SH-SY5Y (cell line): ENCODE data around the gene ADGB.

Source experiments
- GATA2 ChIP-seq: IDR thresholded peaks from 2 replicates; pipeline ENCODE4 v1.6.1; 2011; ENCODE audit warnings: mild to moderate bottlenecking, low read depth, low read length
- GATA3 ChIP-seq: IDR thresholded peaks from 2 replicates; pipeline ENCODE4 v1.6.1; 2011; ENCODE audit warnings: low read depth, mild to moderate bottlenecking, low read length, moderate library complexity

The ADGB gene

DNA sequence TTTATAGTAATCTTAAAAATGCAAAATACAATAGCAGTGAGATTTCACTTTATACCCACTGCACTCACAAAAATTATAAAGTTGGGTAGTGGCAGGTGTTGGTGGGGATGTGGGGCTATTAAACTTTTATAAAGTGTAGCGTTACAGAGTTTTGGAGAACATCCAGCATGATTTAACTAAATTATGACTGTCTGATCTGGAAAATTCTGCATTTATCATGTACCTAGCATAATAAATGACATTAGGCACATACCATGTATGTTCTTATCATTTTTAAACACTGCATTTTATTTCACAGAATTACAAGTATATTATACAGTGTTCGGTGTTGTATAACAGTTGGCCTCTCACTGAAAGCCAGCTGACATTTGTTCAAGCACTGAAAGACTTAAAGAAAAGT is 169.9 kb downstream of the ADGB start:
- TF ChIP-seq GATA3 (no peak), GATA2 (no peak)

DNA sequence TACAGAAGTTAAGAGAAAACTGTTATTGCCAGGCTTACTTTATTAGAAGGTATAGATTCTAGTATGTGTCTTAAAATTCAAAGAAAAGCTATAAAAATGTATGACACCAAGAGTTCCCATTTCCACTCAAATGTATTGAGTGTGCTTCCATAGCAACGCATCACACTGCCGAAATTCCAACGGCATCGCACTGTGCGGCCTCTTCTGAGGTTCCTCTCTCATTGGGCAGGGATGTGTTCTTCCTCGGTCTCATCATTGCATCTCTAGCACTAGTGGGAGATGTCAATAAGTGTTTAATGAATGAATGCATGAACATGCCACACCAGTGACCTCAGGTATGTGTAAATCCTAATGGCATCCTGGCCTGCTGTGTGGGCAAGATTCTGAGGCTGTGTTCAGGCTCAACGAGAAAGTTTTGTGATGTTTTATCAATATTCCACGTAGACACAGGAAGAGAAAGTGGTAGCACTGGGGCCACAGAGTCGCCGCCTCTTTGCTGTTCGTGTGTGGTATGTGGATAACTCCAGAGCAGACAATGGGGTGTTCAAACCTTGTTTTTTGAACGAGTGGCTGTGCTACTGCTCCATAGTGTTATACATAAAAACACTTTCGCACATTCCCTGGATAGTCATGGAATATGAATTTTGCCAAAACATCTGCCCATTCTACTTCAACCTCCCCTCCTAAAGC is 171.6 kb downstream of the ADGB start:
- no peak for TF ChIP-seq GATA3

DNA sequence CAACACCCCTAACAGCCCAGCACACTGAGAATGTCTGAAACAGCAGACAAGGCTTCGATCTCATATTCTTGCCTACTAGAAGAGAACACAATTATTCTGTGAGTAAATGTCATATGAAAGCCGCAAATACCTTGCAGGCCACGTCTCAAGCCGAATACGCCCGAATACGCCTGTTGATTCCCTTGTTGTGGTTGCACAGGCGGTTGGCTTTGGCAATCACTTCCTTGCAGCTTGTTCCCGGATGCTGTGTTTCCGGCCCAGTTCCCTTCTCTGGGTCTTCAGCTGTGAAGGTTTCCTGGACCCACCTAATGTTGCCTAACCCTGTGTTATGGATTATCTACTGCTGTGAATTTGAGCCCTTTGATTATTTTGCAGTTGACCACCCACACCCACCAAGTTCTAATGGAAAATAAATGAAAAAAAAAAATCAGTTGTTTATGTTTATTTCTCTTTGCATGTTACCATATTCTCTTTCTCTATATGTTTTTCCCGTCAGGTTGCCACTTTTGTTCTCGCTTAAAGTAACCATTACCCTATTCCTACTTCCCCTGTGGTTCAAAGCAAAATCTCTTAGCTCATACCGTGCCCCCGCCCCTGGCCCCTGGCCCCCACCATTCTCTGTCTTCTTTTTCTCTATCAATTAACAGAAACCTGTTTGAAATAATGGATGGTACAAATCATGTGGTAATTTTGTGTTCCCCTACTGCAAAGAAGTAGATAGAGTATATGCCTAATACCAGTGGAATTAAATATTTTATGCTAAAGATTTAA is 172.4 kb downstream of the ADGB start:
- TF ChIP-seq GATA2 (no peak), GATA3 (no peak)

DNA sequence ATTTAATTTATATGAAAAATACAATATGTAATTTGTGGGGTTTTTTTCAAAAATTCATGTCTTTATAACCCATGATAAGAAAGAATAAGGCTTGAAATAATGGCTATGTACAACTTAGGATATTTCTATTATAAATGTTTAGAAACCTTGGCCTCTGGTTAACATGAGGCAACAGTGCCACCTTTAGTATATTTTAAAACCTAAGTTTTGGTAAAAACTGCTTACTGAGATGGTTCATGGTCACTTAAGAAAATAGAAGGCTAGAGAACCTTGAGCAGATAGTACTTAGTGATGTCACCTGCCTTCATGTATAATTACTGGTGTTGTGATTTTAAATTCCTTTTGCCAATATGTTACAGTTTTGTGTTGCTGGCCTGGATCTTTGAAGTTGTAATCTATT is 176.4 kb downstream of the ADGB start:
- TF ChIP-seq GATA2, result no peak
- no peak for TF ChIP-seq GATA3

DNA sequence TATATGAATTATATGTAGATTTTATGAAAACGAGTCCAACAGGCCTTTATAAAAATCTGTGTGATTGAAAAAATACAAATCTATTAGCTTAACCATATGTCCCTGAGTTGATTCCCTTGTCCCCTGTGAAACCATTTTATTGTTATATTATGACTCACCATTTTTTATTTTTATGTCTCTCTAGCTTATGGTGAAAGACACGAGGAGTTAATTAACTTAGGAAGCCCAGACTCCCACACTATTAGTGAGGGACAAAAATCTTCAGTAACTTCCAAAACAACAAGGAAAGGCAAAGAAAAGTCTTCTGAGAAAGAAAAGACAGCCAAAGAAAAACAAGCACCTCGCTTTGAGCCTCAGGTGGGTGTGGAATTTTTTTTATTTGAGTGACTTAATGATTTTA is 183.1 kb downstream of the ADGB start:
- no peak for TF ChIP-seq GATA3
- TF ChIP-seq GATA2, result no peak

DNA sequence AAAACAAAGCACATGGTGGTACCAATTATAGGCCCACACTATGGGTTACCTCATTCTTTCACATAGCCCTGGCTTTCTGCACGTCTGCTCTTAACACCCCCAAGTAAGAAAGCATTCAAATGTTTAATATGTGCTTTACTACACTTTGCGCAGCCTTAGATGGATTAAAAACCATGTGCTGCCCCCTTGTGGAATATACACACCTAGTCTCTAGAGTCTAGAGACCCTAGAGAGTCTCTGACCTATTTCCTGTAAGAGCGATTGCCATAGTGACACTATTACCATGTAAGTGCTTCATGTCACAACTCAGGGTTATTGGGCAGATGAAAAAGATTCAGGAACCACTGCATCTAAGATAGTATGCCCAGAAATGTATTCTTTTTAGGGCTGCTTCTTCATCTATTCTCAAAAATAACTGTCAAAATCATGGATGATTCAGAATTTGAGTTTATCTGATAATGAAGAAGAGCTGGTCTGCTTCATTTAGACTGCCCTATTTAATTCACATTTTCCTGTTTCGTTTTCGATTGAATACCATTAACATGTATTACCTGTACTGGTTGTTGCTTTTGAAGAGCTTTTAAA is 186.3 kb downstream of the ADGB start:
- TF ChIP-seq GATA2 (no peak), GATA3 (no peak)

DNA sequence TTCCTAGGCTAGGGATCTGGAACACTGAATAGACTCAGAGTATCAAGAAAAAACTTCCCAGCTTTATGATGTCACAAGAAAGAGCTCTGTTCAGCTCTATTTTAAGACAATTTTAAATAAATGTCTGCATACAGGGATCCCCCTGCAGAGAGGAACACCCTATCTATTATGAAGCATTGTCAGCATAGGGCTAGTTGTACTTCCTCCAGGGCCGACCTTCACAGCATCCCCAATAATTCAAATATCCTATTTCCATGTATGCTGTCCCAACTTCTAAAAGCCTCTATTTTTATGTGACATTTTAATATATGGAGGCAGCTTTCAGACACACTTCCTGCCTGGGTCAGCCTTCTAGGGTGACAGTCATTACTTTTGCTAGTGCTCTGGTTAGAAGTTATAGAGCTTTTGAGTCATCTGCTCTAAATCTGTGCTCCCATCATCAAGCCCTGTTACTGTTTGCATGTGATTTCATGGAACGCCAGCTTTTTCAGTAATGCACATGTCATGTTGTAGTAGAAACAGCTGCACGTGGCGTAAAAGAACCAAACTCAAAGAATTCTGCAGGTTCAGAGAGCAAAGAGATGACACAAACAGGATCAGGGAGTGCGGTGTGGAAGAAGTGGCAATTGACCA is 189.2 kb downstream of the ADGB start:
- TF ChIP-seq GATA3, result no peak
- no peak for TF ChIP-seq GATA2

DNA sequence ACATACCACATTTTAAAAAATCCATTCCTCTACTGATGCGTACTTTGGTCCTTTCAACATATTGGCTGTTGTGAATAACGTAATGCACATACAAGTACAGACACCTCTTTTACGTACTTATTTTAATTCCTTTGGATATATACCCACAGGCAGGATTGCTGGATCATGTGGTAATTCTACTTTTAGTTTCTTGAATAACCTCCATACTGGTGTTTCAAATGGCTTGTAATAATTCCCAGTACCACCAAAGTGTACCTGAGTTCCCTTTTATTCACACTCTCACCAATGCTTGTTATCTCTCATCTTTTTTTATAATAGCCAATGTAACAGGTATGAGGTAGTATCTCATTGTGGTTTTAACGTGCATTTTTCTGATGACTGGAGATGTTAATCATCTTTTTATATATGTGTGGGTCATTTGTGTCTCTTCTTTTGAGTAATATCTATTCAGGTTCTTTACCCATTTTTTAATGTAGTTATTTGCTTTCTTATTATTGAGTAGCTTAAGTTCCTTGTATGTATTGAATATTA is 191.9 kb downstream of the ADGB start:
- no peak for TF ChIP-seq GATA3
- no peak for TF ChIP-seq GATA2

DNA sequence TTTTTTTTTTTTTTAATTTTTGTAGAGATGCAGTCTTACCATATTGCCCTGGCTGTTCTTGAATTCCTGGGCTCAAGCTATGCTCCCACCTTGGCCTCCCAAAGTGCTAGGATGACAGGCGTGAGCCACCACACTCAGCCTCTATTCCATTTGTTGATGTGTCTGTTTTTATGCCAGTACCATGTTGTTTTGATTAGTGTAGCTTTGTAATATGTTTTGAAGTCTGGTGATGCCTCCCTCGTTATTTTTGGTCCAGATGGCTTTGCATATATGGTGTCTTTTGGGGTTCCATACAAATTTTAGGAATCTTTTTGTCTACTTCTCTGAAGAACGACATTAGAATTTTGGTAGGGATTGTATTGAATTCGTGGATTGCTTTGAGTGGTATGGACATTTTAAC is 193.2 kb downstream of the ADGB start:
- TF ChIP-seq GATA2 (no peak), GATA3 (no peak)

DNA sequence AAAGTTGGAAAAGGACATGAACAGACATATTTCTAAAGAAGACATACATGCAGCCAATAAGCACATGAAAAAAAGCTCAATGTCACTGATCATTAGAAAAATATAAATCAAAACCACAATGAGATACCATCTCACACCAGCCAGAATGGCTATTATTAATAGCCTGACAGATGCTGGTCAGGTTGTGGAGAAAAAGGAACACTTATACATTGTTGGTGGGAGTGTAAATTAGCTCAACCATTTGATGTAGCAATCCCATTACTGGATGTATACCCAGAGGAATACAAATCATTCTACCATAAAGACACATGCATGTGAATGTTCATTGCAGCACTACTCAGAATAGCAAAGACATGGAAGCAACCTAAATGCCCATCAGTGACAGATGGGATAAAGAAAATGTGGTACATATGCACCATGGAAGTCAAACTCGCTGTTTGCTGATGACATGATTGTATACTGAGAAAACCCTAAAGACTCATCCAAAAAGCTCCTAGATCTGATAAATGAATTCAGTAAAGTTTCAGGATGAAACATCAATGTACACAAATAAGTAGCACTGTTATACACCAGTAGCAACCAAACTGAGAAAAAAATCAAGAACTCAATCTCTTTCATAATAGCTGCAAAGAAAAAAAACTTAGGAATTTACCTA is 196.8 kb downstream of the ADGB start:
- TF ChIP-seq GATA3, result no peak
- TF ChIP-seq GATA2, result no peak

DNA sequence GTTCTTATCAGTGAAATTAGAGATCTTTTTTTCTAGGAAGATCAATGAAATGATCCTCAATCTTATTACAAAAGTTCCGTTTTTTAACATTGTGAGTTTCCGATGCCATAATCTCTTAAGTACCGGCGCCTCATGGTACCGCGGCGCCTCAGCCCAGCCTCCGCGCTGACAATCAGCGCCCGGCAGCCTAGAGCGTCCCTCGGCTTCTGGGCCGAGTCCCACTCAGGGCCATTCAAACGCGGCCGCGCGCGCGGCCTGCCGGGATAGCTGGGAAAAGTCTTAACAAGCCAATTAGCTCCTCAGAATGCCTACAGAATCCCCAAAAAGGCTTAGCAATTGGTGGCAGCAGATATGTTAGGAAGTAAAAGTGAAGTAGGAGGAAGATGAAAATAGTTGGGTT is 204.8 kb downstream of the ADGB start:
- TF ChIP-seq GATA3, result no peak
- TF ChIP-seq GATA2, result no peak

DNA sequence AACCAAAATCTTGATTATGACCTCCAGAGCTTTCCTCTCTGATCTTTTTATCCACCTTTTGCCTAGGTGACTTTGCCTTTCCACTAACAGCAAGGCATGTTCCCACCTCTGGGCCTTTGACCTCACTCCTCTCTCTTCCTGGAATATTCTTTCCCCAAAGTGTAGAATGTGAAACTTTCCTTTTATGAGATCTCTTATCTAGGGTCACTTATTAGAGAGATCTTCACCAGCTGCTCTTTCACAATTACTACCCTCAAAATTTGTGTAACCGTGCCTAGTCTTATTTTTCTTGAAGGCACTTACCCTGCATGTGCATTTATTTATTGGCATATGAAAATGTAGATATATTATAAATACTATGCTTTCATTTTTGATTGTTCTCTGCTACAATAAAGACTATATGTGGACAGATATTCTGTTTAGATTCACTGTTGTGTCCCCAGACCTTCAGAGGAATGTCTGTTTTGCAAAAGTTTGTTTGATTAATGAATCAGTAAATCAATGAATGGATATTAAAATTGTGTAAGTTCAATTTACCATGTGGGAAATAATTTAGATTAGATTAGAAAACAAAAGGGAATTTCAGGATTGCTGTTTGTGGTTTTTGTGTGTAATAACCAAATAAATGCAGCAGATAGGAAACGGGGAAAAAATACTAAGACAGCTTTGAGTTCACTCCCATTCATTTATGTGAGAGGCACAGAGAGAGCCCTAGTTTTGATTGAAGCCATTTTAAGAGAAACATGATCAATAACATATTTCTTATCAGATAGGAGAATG is 207.0 kb downstream of the ADGB start:
- TF ChIP-seq GATA3 (no peak), GATA2 (no peak)

DNA sequence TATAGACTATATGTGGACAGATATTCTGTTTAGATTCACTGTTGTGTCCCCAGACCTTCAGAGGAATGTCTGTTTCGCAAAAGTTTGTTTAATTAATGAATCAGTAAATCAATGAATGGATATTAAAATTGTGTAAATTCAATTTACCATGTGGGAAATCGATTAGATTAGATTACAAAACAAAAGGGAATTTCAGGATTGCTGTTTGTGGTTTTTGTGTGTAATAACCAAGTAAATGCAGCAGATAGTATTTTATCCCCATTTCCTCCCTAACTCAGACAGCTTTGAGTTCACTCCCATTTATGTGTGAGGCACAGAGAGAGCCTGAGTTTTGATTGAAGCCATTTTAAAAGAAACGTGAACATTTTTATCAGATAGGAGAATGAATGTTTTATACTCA is 214.8 kb downstream of the ADGB start:
- TF ChIP-seq GATA2 (no peak), GATA3 (no peak)
